ENCODE data around the gene GRIA1.

- no peak for TF ChIP-seq CREM (CRISPR knock-in tag; IDR thresholded peaks at IDR 0.05)
- TF ChIP-seq, protein P1, sequence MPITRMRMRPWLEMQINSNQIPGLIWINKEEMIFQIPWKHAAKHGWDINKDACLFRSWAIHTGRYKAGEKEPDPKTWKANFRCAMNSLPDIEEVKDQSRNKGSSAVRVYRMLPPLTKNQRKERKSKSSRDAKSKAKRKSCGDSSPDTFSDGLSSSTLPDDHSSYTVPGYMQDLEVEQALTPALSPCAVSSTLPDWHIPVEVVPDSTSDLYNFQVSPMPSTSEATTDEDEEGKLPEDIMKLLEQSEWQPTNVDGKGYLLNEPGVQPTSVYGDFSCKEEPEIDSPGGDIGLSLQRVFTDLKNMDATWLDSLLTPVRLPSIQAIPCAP (CRISPR knock-in tag; IDR thresholded peaks at IDR 0.05) = no peak
- TF ChIP-seq ESRRA (CRISPR knock-in tag; IDR thresholded peaks at IDR 0.05; ENCODE audit: borderline replicate concordance) = no peak
- TF ChIP-seq CTCF (IDR thresholded peaks at IDR 0.05) = no peak
- no peak for TF ChIP-seq SP1 (CRISPR knock-in tag; conservative IDR thresholded peaks at IDR 0.05)
- no peak for TF ChIP-seq ZMAT4 (CRISPR knock-in tag; IDR thresholded peaks at IDR 0.05)
These were observed 262.4 kb downstream of the GRIA1 start for GRCh38 chr5:153752890-153753289.

All from WTC11 (cell line).